GM21717 (cell line): ENCODE results near the gene ERAP2.
"Not testable (repeated sequence)": the region's sequence is repeated elsewhere in the genome, so short reads cannot be mapped to it uniquely, and the experiment has no call there.

Experiments used
- ATAC-seq: cut with Tn5 transposase; IDR thresholded peaks from one replicate; pipeline ENCODE4 v1.9.1; 2021; ENCODE audit warnings: mild to moderate bottlenecking, moderate library complexity; ENCODE audit not compliant: unreplicated experiment

The ERAP2 gene

GRCh38 chr5:96876292-96876850, at the start of gene ERAP2:
Gene ERAP2, plus strand, starts transcription at chr5:96876500. Its CDS starts 3,186 bp downstream, at chr5:96879686.
- peak; percentile 67 for ATAC-seq

DNA sequence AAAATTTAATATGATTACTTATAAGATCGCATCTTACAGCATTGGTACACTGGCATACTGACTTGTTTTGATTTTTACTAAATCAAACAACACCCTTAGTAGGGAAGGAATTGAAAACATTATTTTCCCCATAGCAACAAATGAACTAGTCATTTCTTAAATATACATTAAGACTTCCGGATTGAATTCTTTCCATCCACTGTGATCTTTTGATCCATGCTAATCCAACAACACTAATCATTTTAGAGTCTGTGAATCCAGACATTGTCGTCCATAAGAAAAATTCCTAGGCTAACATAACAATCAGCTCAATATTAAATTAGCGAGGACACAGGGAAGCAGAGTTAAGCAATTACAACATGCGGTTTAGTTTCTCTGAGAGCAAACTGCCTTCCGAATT, 47.0 kb upstream of the ERAP2 start:
- no peak for ATAC-seq

- no peak for ATAC-seq
These were observed 42.3 kb upstream of the ERAP2 start for GRCh38 chr5:96834016-96834415.

- ATAC-seq, result peak; percentile 59
These were observed 40.5 kb upstream of the ERAP2 start for GRCh38 chr5:96835791-96836191.

GRCh38 chr5:96836817-96837216, 39.5 kb upstream of the ERAP2 start:
- no peak for ATAC-seq

DNA sequence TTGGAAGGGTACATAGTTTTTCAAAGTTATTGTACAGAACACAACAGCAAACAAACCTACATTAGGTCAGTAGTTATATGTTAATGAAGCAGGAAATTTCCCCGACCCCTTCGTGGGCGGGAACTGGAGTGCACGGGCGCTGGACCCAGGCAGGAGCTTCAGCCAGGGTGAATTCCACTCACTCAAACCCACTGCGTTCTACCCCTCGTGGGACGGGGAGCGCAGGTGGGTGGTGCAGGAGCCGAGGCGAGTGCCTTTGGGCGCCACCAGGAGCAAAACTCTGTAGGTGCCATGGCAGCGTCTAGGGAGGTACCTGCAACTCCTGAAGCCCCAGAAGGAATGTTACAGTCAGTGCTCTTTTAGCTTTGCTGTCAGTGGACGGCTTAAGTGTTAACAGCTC, 39.0 kb upstream of the ERAP2 start:
- ATAC-seq, result no peak

- ATAC-seq, result no peak
These were observed 37.9 kb upstream of the ERAP2 start for GRCh38 chr5:96838201-96839070.

DNA sequence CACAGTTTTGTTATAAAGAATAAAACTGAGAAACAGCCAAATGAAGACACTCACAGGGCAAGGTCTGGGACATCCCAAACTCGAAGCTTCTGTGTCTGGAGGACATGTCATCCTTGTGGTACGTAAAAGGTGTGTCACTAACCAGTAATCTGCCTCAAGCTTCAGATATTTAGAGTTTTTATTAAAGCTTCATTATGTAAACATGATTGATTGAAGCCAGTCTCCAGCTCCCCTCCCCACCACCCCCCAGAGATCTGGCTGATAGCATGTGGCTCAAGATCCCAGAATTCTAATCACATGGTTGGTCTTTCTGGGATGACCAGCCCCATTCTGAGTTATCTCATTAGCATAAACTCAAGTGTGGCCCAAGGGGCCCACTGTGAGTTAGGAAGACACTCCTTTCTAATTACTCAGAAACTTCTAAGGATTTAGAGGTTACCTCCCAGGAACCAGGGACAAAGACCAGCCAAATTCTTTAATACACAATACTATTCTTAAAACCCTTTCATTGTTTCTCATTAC, 37.2 kb upstream of the ERAP2 start:
- no peak for ATAC-seq

GRCh38 chr5:96841931-96842330, 34.4 kb upstream of the ERAP2 start:
- ATAC-seq, result not testable (repeated sequence)

GRCh38 chr5:96843140-96843539, 33.2 kb upstream of the ERAP2 start:
- ATAC-seq, result no peak

GRCh38 chr5:96844481-96844990, 31.8 kb upstream of the ERAP2 start:
- no peak for ATAC-seq

GRCh38 chr5:96851312-96852062, 24.8 kb upstream of the ERAP2 start:
- no peak for ATAC-seq

- no peak for ATAC-seq
These were observed 23.5 kb upstream of the ERAP2 start for GRCh38 chr5:96852759-96853158.

DNA sequence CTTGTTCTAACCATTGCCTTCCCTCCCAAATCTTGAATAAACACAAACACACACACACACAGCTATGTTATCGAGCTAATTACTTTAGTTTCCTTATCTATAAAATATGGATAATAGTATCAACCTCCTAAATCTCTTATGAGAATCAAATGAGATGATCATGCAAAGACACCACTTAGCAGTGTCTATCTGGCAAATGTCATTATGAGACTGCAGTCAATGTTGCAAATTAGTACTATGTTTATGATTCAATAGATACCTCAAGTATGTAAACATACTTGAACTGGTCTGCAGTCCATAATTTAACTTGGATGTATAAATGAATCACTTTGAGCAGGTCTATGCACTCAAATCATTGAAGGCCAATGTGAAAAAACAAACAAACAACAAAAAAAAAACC, 22.2 kb upstream of the ERAP2 start:
- ATAC-seq, result no peak

DNA sequence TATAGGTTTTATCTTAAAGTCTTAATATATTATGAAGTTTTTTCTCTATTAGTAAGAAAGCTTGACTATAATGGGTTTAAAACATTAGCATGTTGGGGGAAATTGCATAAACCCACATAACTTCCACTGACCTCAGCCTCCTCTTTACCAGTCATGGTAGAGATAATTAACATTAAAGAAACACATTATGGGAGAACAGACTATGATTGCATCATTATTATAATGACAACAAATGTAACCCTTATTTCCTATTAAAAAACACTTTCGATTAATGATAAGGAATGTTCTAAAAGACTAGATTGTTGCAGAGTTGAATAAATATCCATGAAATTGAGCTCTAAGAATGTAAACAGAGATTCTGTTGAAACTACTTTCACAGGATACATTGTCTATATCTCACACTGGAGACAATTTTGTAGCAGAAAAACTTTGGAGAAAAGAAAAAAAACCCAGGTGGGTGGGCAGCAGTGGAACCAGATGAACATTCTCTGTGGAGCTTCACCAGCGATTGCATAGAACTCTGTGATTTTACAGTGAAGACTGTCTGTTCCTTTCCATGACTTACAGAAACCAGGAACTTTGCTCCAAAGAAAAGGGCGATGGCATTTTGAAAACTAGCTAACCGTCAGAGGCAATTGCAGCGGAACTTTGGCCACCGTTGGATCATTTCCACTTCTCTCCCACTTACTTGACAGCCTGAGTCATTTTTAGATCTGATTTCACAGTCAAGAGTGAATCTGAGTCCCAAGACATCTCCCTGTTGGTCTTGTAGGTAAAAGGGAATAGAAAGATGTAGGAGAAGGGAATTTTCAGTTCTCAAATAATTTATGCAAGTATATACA, 21.0 kb upstream of the ERAP2 start:
- no peak for ATAC-seq

GRCh38 chr5:96856371-96856770, 19.9 kb upstream of the ERAP2 start:
- no peak for ATAC-seq

GRCh38 chr5:96857454-96857853, 18.8 kb upstream of the ERAP2 start:
- ATAC-seq, result no peak

GRCh38 chr5:96857924-96858323, 18.4 kb upstream of the ERAP2 start:
- no peak for ATAC-seq

GRCh38 chr5:96859375-96859774, 16.9 kb upstream of the ERAP2 start:
- ATAC-seq, result no peak

DNA sequence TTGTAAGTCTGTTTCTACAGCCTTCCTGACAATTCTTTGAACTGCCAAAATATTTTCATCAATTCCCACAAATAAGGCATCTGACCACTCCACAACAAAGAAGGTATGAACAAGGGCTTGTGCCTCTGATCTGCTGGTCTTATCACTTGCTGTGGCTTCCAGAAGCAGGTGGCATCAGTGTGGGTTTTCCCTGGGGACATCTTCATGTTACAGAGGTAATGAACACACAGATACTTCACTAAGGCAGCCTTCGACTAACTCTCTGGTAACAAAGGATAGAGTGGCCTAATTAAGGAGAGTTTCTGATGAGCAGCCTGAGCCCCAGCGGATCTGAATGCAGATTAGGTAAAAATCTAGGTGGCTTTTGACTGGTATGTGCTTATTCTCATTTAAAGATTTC, 15.2 kb upstream of the ERAP2 start:
- ATAC-seq, result no peak
